Esophagus squamous epithelium (tissue), 4 donors: ENCODE data around the gene ADGRG7.

Experiments used
- POLR2A ChIP-seq, 4 donors: fragments of 450-650 bp; IDR thresholded peaks; one replicate each; pipeline ENCODE4 v1.6.1; 2017; ENCODE audit warnings: antibody characterized with exemption in 4 of 4, mild to moderate bottlenecking in 4 of 4, moderate library complexity in 3 of 4
- TF ChIP-seq, protein P1 (sequence below), 6 experiments: fragments of 450-650 bp in 4 of 6; fragments of 200-600 bp in 2 of 6; sonication (generic) in 2 of 6; IDR thresholded peaks; one replicate each; pipeline ENCODE4 v1.5.1; 2016 to 2019; ENCODE audit warnings: antibody characterized with exemption in 6 of 6, mild to moderate bottlenecking in 4 of 6, moderate library complexity in 4 of 6

DNA sequence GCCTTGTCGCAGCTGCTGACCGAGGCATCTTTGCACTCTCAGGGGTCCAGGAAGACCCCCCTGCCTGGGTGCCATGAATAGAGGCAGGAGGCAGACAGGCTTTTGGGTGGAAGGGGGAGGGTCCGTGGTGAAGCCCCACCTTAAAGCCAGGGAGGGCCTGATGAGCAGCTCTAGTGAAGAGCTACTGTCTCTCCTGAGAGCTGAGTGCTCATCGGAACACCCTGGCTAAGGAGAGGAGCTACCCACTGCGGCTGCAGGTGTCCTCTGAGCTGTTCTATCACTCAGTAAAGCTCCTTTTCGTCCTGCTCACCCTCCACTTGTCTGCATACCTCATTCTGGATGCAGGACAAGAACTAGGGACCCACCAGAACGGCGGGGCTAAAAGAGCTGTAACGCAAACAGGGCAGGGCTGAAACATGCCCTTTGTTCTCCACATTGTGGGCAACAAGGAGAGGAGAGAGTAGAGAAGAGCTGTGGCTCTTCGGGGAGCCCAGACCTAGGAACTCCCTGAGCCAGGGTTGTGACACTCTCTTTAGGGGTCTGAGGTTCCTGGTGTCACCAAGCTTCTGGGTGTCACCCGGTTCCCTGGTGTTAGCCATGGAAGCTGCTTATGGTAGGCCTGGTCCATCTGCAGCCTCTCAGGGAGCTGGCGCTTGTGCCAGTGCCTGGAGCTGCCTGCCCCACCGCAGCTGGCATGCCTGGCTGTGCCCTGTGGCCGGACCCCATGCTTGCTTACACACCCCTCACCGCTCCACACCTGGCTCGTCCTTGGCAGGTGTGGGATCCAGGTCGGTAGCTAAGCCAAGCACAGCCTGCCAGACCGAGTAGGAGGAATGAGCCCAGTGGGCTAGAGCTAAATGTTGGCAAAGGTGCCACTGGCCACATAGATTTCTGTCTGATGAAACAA is 73.7 kb downstream of the ADGRG7 start:
- TF ChIP-seq, protein P1, sequence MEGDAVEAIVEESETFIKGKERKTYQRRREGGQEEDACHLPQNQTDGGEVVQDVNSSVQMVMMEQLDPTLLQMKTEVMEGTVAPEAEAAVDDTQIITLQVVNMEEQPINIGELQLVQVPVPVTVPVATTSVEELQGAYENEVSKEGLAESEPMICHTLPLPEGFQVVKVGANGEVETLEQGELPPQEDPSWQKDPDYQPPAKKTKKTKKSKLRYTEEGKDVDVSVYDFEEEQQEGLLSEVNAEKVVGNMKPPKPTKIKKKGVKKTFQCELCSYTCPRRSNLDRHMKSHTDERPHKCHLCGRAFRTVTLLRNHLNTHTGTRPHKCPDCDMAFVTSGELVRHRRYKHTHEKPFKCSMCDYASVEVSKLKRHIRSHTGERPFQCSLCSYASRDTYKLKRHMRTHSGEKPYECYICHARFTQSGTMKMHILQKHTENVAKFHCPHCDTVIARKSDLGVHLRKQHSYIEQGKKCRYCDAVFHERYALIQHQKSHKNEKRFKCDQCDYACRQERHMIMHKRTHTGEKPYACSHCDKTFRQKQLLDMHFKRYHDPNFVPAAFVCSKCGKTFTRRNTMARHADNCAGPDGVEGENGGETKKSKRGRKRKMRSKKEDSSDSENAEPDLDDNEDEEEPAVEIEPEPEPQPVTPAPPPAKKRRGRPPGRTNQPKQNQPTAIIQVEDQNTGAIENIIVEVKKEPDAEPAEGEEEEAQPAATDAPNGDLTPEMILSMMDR (IDR thresholded peaks at IDR 0.05) = no peak
- TF ChIP-seq POLR2A (IDR thresholded peaks at IDR 0.05) = no peak
